Body of pancreas (tissue), 4 donors: ENCODE measurements around the gene SYMPK. TPM values are rescaled to one million over a fixed set of nuclear protein-coding genes. Genes with fewer than 3 reads are reported as not detected.
A peak's percentile ranks its signal among the peaks of the same experiment; 100 is the strongest.

Source experiments
- ATAC-seq: fragments of 150-250 bp; one replicate; pipeline ENCODE4 v1.9.1; 2016
- DNase-seq, 4 donors: peaks; one replicate each; pipeline ENCODE4 v3.0.0-alpha.2; 2019
- H3K27ac ChIP-seq, 4 donors: fragments of 200-600 bp; sonication (generic); 1 replicate in 3 of 4; 2 replicates in 1 of 4; pipeline versions ENCODE4 v1.5.1 to v1.6.1; 2016 to 2019; ENCODE audit warnings: mild to moderate bottlenecking in 1 of 4, mixed read lengths in 1 of 4, moderate library complexity in 1 of 4
- H3K27me3 ChIP-seq, 2 donors: fragments of 200-600 bp; sonication (generic); one replicate each; pipeline ENCODE4 v1.6.0; 2016; ENCODE audit warnings: mild to moderate bottlenecking in 1 of 2
- H3K36me3 ChIP-seq, 2 donors: fragments of 200-600 bp; sonication (generic); replicated peaks in 1 of 2; 2 replicates each; pipeline ENCODE4 v1.5.1; 2016; ENCODE audit warnings: low read depth in 2 of 2; ENCODE audit not compliant: insufficient read depth in 1 of 2
- H3K4me1 ChIP-seq: fragments of 200-600 bp; sonication (generic); one replicate; pipeline ENCODE4 v1.6.0; 2016
- H3K4me3 ChIP-seq, 2 donors: fragments of 200-600 bp; sonication (generic); 1 replicate in 1 of 2; 2 replicates in 1 of 2; pipeline ENCODE4 v1.5.1; 2016 to 2019
- H3K9me3 ChIP-seq, 3 donors: fragments of 200-600 bp; sonication (generic); 1 replicate in 2 of 3; 2 replicates in 1 of 3; pipeline ENCODE4 v1.5.1; 2016
- POLR2A ChIP-seq, 3 donors: fragments of 450-650 bp; IDR thresholded peaks; one replicate each; pipeline ENCODE4 v1.6.1; 2016; ENCODE audit warnings: antibody characterized with exemption in 3 of 3, mild to moderate bottlenecking in 2 of 3
- whole genome bisulfite sequencing, 2 donors: methylation state at CpG; one replicate each; pipeline ENCODE4 v1.1.5; 2017; 5-methylcytosine and 5-hydroxymethylcytosine counted together
- intact Hi-C: fragments of 100-400 bp; cut with DNase I; formaldehyde crosslinking; loops from one replicate; pipeline ENCODE4 v1.15.1; 2023
- total RNA-seq, 2 donors: library from RNA; depleted of rRNA; stranded (reverse); fragments of >200 nt; gene quantifications; one replicate each; pipeline ENCODE4 v1.1.0, GENCODE V29; 2016
- TF ChIP-seq, protein P1 (sequence below), 7 experiments: fragments of 450-650 bp in 4 of 7; fragments of 200-600 bp in 3 of 7; sonication (generic) in 3 of 7; IDR thresholded peaks; one replicate each; pipeline ENCODE4 v1.5.1; 2016 to 2019; ENCODE audit warnings: antibody characterized with exemption in 7 of 7

SYMPK gene
- 10 to 100 TPM; 23.3 to 32.3 TPM for total RNA-seq

DNA sequence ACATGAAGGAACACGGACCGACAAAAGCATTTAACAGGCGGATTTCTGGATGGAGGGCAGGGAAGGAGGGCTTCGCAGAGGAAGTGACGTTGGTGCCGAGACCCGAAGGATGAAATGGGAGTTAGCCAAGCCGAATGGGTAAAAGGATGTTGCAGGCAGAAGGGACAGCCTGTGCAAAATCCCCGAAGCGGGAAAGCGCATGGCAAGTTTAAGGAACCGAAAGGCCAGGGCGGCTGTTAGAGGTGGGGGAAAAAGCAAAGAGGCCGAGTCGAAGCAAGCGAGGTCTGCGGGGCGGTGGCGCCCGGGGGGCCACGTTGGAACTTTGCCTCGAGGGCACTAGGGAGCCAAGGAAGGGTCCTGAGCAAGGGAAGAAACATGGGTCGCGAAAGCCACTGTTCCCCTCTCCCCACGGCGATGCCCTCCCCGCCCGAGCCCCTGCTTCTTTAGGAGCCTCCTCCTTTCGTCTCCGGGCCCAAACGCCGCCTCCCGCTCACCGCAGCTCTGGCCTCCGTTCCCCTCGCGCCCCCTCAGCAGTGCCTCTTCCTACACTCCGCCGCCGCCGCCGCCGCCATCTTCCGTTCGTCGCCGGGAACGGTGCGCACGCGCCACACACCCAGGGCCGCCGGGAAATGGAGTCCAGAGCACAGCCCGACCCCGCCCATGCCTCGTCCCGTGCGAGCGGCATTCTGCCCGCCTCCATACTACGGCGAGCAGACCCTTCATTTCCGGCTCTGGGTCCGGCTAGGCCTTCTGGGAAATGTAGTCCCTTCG, at the start of gene SYMPK:
Gene SYMPK (minus strand): TSS at position 584 of the 771 bp plus-strand sequence. CDS start 8,652 bp downstream, outside the sequence.
- Histone ChIP-seq H3K36me3 (no peaks in the 10 kb centered on the region), H3K27ac (peak within 1 kb of the TSS; percentile 62 to 89 (median 78)), H3K27me3 (no peaks in the 10 kb centered on the region), H3K4me1 (peaks cover 40% of the 10 kb centered on the region), H3K4me3 (peak within 1 kb of the TSS; percentile 62 to 81), H3K9me3 (no peaks in the 10 kb centered on the region)
- intact Hi-C loops: no loop called here
- ATAC-seq (peak; percentile 94), DNase-seq (peak; percentile 99)
- peak in 2 of 3 donors; percentile 62 to 78 for TF ChIP-seq POLR2A (IDR thresholded peaks at IDR 0.05)
- TF ChIP-seq, protein P1, sequence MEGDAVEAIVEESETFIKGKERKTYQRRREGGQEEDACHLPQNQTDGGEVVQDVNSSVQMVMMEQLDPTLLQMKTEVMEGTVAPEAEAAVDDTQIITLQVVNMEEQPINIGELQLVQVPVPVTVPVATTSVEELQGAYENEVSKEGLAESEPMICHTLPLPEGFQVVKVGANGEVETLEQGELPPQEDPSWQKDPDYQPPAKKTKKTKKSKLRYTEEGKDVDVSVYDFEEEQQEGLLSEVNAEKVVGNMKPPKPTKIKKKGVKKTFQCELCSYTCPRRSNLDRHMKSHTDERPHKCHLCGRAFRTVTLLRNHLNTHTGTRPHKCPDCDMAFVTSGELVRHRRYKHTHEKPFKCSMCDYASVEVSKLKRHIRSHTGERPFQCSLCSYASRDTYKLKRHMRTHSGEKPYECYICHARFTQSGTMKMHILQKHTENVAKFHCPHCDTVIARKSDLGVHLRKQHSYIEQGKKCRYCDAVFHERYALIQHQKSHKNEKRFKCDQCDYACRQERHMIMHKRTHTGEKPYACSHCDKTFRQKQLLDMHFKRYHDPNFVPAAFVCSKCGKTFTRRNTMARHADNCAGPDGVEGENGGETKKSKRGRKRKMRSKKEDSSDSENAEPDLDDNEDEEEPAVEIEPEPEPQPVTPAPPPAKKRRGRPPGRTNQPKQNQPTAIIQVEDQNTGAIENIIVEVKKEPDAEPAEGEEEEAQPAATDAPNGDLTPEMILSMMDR (IDR thresholded peaks at IDR 0.05): no peak
- WGBS, 2 donors: 0 to 1% methylated on average over 22 to 65 of the region's 65 CpGs

DNA sequence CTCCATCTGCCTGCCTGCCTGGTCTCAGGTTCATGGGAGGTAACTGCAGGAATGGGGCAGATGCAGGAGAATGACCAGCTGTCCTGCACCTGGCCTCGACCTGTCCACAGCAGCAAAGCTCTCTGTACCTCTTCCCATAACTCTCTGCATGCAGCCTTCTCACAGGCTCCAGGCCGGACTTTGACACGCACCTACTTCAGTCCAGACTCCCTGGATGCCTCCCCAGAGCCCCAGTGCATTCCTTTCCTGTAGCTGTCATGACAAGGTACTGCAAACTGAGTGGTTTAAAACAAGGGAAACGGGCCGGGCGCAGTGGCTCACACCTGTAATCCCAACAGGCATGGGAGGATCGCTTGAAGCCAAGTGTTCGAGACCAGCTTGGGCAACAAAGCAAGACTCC, 48.3 kb upstream of the SYMPK start:
- no peaks in the 10 kb centered on the region for H3K9me3 ChIP-seq
- TF ChIP-seq, protein P1 (IDR thresholded peaks at IDR 0.05): no peak
- TF ChIP-seq POLR2A (IDR thresholded peaks at IDR 0.05): no peak
- no peak overlapping the region for H3K27ac ChIP-seq
- WGBS, 2 donors: 48 to 72% methylated on average over 6 to 8 of the region's 8 CpGs
- no peak overlapping the region for H3K4me3 ChIP-seq
- intact Hi-C loops: no loop called here
- H3K4me1 ChIP-seq: peaks cover 9% of the 10 kb centered on the region
- H3K36me3 ChIP-seq: no peaks in the 10 kb centered on the region
- H3K27me3 ChIP-seq: no peaks in the 10 kb centered on the region
- ATAC-seq (no peak), DNase-seq (no peak)

DNA sequence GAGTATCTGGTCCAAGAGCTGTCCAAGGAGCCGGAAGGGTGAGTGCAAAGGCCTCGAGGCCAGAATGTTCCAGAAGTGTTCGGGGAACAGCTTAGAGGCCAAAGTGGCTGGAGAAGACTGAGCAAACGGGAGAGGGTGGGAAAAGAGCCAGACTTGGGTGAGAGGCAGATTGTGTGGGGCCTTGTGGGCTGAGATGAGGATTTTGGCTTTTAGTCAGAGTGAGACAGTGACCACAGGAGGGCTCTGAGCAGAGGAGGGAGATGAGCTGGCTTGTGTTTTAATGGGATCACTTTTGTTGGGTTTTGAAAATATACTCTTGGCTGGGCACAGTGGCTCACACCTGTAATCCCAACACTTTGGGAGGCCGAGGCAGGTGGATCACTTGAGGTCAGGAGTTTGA, 46.0 kb upstream of the SYMPK start:
- no peaks in the 10 kb centered on the region for H3K27me3 ChIP-seq
- 79 to 80% methylated on average over 5 of the region's 5 CpGs for WGBS, 2 donors
- no peaks in the 10 kb centered on the region for H3K9me3 ChIP-seq
- intact Hi-C loops: no loop called here
- no peaks in the 10 kb centered on the region for H3K4me1 ChIP-seq
- H3K36me3 ChIP-seq: no peaks in the 10 kb centered on the region
- no peak overlapping the region for H3K4me3 ChIP-seq
- ATAC-seq: no peak
- TF ChIP-seq POLR2A (IDR thresholded peaks at IDR 0.05): no peak
- TF ChIP-seq, protein P1 (IDR thresholded peaks at IDR 0.05): no peak
- H3K27ac ChIP-seq: no peak overlapping the region
- no peak for DNase-seq

DNA sequence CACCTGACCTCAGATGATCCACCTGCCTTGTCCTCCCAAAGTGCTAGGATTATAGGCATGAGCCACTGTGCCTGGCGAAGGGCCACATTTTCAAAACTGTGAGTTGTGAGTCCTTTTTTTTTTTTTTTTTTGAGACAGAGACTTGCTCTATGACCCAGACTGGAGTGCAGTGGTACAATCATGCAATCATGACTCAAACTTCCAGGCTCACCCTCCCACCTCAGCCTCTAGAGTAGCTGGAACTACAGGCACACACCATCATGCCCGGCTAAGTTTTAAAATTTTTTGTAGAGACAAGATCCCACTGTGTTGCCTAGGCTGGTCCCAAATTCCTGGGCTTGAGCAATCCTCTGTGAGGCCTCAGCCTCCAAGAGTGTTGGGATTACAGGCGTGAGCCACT, 43.3 kb upstream of the SYMPK start:
- no peak for DNase-seq
- H3K27me3 ChIP-seq: no peaks in the 10 kb centered on the region
- intact Hi-C loops: no loop called here
- no peak for ATAC-seq
- TF ChIP-seq, protein P1 (IDR thresholded peaks at IDR 0.05): no peak
- TF ChIP-seq POLR2A (IDR thresholded peaks at IDR 0.05): no peak
- WGBS, 2 donors: 70 to 92% methylated on average over 2 to 3 of the region's 3 CpGs
- no peak overlapping the region for H3K4me3 ChIP-seq
- peaks cover 12% of the 10 kb centered on the region for H3K4me1 ChIP-seq
- no peaks in the 10 kb centered on the region for H3K36me3 ChIP-seq
- H3K9me3 ChIP-seq: no peaks in the 10 kb centered on the region
- no peak overlapping the region for H3K27ac ChIP-seq

DNA sequence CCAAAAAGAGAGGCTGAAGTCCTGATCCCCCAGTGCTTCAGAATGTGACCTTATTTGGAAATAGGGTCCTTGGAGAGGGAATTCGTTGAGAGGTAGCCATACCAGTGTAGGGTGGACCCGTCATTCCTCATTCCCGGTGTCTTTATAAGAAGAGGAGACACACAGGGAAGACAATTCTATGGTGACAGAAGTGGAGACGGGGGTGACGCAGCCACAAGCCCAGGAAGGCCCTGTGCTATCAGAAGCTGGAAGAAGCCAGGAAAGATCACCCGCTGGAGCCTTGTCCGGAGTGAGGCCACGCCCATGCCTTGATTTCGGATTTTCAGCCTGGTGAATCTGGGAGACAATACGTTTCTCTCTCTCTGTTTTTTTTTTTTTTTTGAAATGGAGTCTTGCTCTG, 42.1 kb upstream of the SYMPK start:
- no peak overlapping the region for H3K4me3 ChIP-seq
- no peaks in the 10 kb centered on the region for H3K9me3 ChIP-seq
- ATAC-seq (no peak), DNase-seq (no peak)
- H3K36me3 ChIP-seq: no peaks in the 10 kb centered on the region
- intact Hi-C loops: no loop called here
- H3K27ac ChIP-seq: no peak overlapping the region
- WGBS, 2 donors: 69 to 78% methylated on average over 10 of the region's 10 CpGs
- peaks cover 25% of the 10 kb centered on the region for H3K4me1 ChIP-seq
- TF ChIP-seq, protein P1 (IDR thresholded peaks at IDR 0.05): no peak
- TF ChIP-seq POLR2A (IDR thresholded peaks at IDR 0.05): no peak
- H3K27me3 ChIP-seq: no peaks in the 10 kb centered on the region
